A673 (cell line): ENCODE results near the gene STPG1. TPM values are rescaled to one million over a fixed set of nuclear protein-coding genes. Genes with fewer than 3 reads are reported as not detected.

Experiments
- BruUV-seq: library from RNA; stranded (reverse); fragments of 400-500 nt; replicated peaks from 2 replicates; lab custom pipeline; 2021; lab: Mats Ljungman, UMichigan
- CTCF ChIA-PET: fragments of 300-600 bp; sonication (Branson Sonifier 250); formaldehyde crosslinking; loops from one replicate; lab custom pipeline; 2022; ENCODE audit warnings: antibody characterized with exemption; lab: Charles Lee
- POLR2A ChIA-PET: fragments of 300-600 bp; sonication (Branson Sonifier 250); formaldehyde crosslinking; loops from one replicate; lab custom pipeline; 2022; ENCODE audit warnings: antibody characterized with exemption; ENCODE audit not compliant: low non-redundant PET; lab: Charles Lee
- DNase-seq: peaks from one replicate; pipeline ENCODE4 v3.0.0-alpha.2; 2015; ENCODE audit warnings: low spot score
- H3K27ac ChIP-seq: fragments of 200-600 bp; sonication (generic); 2 replicates; pipeline ENCODE4 v1.5.1; 2016; ENCODE audit warnings: mixed run types, low read depth, mild to moderate bottlenecking, mixed read lengths, antibody characterized with exemption, low read length; ENCODE audit not compliant: poor library complexity, severe bottlenecking
- H3K27me3 ChIP-seq: fragments of 200-600 bp; sonication (generic); replicated peaks from 2 replicates; pipeline ENCODE4 v1.6.1; 2017; ENCODE audit warnings: mixed run types, low read depth, mild to moderate bottlenecking, mixed read lengths, antibody characterized with exemption, low read length; ENCODE audit not compliant: insufficient read depth, poor library complexity
- H3K36me3 ChIP-seq: fragments of 200-600 bp; sonication (generic); 2 replicates; pipeline ENCODE4 v1.6.1; 2016; ENCODE audit warnings: mixed run types, mild to moderate bottlenecking, mixed read lengths, antibody characterized with exemption, low read length; ENCODE audit not compliant: insufficient read depth, poor library complexity, severe bottlenecking
- H3K4me1 ChIP-seq: fragments of 200-600 bp; sonication (generic); 2 replicates; pipeline ENCODE4 v1.6.1; 2017; ENCODE audit warnings: mixed run types, mild to moderate bottlenecking, mixed read lengths, antibody characterized with exemption, low read length; ENCODE audit not compliant: insufficient read depth, poor library complexity, severe bottlenecking
- H3K4me3 ChIP-seq: fragments of 200-600 bp; sonication (generic); 2 replicates; pipeline ENCODE4 v1.5.1; 2016; ENCODE audit warnings: low read depth, mixed run types, mild to moderate bottlenecking, mixed read lengths, low read length; ENCODE audit not compliant: poor library complexity, severe bottlenecking
- H3K9me3 ChIP-seq: fragments of 200-600 bp; sonication (generic); 2 replicates; pipeline ENCODE4 v1.6.1; 2016; ENCODE audit warnings: mixed run types, low read depth, mild to moderate bottlenecking, mixed read lengths, antibody characterized with exemption, low read length; ENCODE audit not compliant: poor library complexity, severe bottlenecking
- EZH2 ChIP-seq: fragments of 200-600 bp; sonication (generic); IDR thresholded peaks from 2 replicates; pipeline ENCODE4 v1.6.1; 2017; ENCODE audit warnings: borderline replicate concordance, low read depth, mild to moderate bottlenecking, mixed read lengths, antibody characterized with exemption, low read length; ENCODE audit not compliant: poor library complexity, severe bottlenecking
- intact Hi-C: fragments of 100-400 bp; cut with micrococcal nuclease; formaldehyde crosslinking; loops from one replicate; pipeline ENCODE4 v1.10.0; 2022; ENCODE audit not compliant: unreplicated experiment
- total RNA-seq: library from RNA; stranded (reverse); gene quantifications from 2 replicates; pipeline ENCODE4 v1.2.3, GENCODE V29; 2021
- TF ChIP-seq, protein P1 (sequence below): fragments of 300-800, 200-600 bp; sonication (generic); conservative IDR thresholded peaks from 2 replicates; pipeline ENCODE4 v1.5.1; 2017; ENCODE audit warnings: low read depth, mild to moderate bottlenecking, antibody characterized with exemption, low read length, moderate library complexity, mixed read lengths

Gene STPG1
- total RNA-seq, 1 experiment from 2014 or later = 7.2 TPM

DNA sequence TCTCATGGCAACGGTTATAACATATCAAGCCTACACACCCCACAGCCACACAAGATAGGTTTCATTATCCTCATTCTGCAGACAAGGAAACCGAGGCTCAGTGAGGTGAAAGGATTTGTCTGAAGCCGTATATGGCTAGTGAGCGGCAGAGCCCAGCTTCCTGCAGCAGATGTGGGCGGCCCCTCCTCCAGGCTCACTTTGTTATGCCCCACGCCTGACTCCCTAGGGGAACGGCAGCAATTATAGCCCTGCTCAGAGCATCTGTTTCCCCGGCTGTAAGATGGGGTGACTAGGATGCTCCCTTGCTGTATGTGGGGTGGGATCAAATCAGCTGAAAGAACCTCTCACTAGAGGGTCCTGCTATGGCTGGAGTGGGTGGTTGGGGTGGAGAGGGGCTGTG lies 72.3 kb downstream of the STPG1 start:
- H3K27ac ChIP-seq = no peak overlapping the region
- no peak overlapping the region for H3K4me3 ChIP-seq
- no TSS peak for BruUV-seq
- CTCF ChIA-PET = no interaction called here
- H3K4me1 ChIP-seq = no peaks in the 10 kb centered on the region
- intact Hi-C loops = no loop called here
- no peaks in the 10 kb centered on the region for H3K36me3 ChIP-seq
- no peaks in the 10 kb centered on the region for H3K9me3 ChIP-seq
- TF ChIP-seq EZH2 = no peak
- TF ChIP-seq, protein P1, sequence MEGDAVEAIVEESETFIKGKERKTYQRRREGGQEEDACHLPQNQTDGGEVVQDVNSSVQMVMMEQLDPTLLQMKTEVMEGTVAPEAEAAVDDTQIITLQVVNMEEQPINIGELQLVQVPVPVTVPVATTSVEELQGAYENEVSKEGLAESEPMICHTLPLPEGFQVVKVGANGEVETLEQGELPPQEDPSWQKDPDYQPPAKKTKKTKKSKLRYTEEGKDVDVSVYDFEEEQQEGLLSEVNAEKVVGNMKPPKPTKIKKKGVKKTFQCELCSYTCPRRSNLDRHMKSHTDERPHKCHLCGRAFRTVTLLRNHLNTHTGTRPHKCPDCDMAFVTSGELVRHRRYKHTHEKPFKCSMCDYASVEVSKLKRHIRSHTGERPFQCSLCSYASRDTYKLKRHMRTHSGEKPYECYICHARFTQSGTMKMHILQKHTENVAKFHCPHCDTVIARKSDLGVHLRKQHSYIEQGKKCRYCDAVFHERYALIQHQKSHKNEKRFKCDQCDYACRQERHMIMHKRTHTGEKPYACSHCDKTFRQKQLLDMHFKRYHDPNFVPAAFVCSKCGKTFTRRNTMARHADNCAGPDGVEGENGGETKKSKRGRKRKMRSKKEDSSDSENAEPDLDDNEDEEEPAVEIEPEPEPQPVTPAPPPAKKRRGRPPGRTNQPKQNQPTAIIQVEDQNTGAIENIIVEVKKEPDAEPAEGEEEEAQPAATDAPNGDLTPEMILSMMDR = no peak
- no peaks in the 10 kb centered on the region for H3K27me3 ChIP-seq
- POLR2A ChIA-PET = no interaction called here
- no peak for DNase-seq

DNA sequence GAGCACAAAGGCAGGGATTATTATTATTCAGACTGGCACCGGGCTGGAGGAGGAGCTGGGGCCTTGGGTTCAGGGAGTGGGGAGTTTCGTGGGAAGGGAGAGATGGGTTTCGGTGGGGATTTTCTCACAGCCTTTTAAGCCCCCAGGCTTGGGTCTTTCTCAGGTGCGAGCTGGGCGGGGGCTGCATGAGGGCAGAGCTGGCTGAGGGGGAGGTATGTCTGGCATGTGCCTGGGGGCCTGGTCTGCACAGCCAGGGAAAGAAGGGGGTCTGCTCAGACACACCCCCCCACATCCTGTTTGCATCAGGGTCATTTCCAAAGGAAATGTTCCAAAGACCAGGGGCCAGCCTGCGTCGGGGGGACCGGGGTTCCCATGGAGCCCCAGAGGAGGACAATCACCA lies 72.8 kb downstream of the STPG1 start:
- Histone ChIP-seq H3K4me1 (no peaks in the 10 kb centered on the region), H3K9me3 (no peaks in the 10 kb centered on the region), H3K36me3 (no peaks in the 10 kb centered on the region), H3K27ac (no peak overlapping the region), H3K4me3 (no peak overlapping the region), H3K27me3 (no peaks in the 10 kb centered on the region)
- BruUV-seq = no TSS peak
- TF ChIP-seq EZH2 = no peak
- TF ChIP-seq, protein P1 = no peak
- POLR2A ChIA-PET = no interaction called here
- CTCF ChIA-PET = no interaction called here
- intact Hi-C loops = no loop called here
- no peak for DNase-seq

- H3K27me3 ChIP-seq = no peaks in the 10 kb centered on the region
- DNase-seq = no peak
- no peaks in the 10 kb centered on the region for H3K4me1 ChIP-seq
- no peak overlapping the region for H3K4me3 ChIP-seq
- BruUV-seq = no TSS peak
- TF ChIP-seq, protein P1 = no peak
- ChIA-PET POLR2A (no interaction called here), CTCF (no interaction called here)
- H3K9me3 ChIP-seq = no peaks in the 10 kb centered on the region
- H3K27ac ChIP-seq = no peak overlapping the region
- H3K36me3 ChIP-seq = no peaks in the 10 kb centered on the region
- intact Hi-C loops = no loop called here
These were observed 73.6 kb downstream of the STPG1 start for GRCh38 chr1:24339996-24340395.
